ENCODE results near the gene LAPTM5.

LAPTM5 gene

GRCh38 chr1:30738715-30739559 lies 18.6 kb downstream of the LAPTM5 start:
- in situ Hi-C loops (cut with HindIII; ENCODE audit: low pct_ligation_motif_present, low pct_unique_long_range_greater_than_20kb, low sequenced_read_pairs): no loop called here
- DNase-seq: no peak

- DNase-seq: no peak
- in situ Hi-C loops (cut with HindIII; ENCODE audit: low pct_ligation_motif_present, low pct_unique_long_range_greater_than_20kb, low sequenced_read_pairs): no loop called here
These were observed 19.4 kb downstream of the LAPTM5 start for GRCh38 chr1:30738040-30738714.

- DNase-seq: no peak
- in situ Hi-C loops (cut with HindIII; ENCODE audit: low pct_ligation_motif_present, low pct_unique_long_range_greater_than_20kb, low sequenced_read_pairs): no loop called here
These were observed 20.1 kb downstream of the LAPTM5 start for GRCh38 chr1:30737357-30738039.

DNA sequence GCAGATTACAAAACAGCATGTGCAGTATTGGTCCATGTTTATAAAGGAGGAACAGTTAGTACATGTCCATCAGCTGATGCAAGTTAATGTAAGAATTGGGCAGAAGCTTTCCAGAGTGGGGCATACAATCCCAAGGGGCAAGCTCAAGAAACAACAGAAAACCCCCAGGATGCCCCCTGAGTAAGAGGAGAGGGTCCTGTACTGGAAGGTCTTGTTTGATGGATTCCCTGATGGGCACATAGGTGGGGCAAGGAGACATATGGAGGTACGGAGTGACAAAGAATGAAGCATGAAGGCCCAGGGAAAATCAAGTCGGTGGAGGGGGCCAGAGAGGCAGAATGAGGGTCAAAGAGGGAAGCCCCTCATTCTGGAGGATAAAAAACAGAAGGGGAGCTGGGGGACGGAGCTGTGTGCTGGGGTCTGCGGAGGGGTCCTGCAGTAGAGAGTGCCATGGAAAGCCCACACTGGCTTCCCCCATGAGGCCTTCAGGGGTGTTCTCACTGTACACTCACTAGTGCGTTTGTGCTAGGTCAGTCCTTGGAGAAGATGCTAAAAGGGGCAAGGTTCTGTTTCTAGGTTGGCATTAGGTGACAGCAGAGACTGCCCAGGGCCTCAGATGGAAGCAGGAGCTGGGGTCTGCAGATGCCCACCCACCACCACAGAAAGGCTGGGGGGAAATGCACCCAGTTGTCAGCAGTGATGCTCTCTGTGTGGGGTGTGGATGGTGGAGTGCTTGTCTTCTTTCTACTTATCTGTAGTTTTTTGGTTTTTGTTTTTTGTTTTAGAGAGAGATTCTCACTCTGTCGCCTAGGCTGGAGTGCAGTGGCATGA lies 21.7 kb downstream of the LAPTM5 start:
- in situ Hi-C loops (cut with HindIII; ENCODE audit: low pct_ligation_motif_present, low pct_unique_long_range_greater_than_20kb, low sequenced_read_pairs): no loop called here
- DNase-seq: no peak

DNA sequence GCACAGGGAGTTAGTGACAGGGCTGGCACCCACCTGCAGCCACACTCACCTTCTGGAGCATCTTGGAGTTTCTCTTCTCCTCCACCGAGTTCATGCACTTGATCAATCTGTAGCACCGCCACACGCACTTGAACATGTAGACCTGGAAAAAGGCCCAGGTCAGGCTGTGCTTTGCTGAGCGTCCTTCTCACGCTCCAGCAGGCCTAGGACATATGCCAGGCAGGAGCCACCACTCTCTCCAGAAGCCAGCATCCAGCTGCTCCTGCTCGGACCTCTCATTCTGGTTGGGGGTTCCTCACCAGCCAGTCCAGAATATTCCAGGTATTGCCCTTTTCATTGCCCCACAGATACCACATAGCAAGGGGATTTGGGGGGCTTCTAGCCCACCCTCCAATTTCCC lies 22.4 kb downstream of the LAPTM5 start:
- in situ Hi-C loops (cut with HindIII; ENCODE audit: low pct_ligation_motif_present, low pct_unique_long_range_greater_than_20kb, low sequenced_read_pairs): no loop called here
- no peak for DNase-seq

- in situ Hi-C loops (cut with HindIII; ENCODE audit: low pct_ligation_motif_present, low pct_unique_long_range_greater_than_20kb, low sequenced_read_pairs): no loop called here
- DNase-seq: no peak
These were observed 23.0 kb downstream of the LAPTM5 start for GRCh38 chr1:30734580-30734979.

DNA sequence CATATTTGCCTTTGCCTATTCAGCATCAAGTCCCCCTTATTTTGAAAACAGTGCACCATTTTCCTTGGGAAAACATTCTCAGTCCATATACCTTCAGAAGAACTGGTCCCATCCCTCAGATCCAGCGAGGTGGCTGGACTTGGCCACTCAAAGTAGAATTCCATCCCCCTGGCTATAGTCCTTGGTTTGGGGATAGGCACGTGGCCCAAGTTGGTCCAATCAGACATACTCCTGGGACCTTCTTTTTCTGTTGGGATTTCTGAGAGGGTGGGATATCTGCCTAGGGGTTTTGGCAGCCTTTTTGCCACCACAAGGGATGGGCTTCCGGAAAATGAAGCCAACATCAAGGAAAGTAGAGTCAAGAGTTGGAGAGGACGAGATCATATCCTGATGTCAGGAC lies 23.5 kb downstream of the LAPTM5 start:
- no peak for DNase-seq
- in situ Hi-C loops (cut with HindIII; ENCODE audit: low pct_ligation_motif_present, low pct_unique_long_range_greater_than_20kb, low sequenced_read_pairs): no loop called here

DNA sequence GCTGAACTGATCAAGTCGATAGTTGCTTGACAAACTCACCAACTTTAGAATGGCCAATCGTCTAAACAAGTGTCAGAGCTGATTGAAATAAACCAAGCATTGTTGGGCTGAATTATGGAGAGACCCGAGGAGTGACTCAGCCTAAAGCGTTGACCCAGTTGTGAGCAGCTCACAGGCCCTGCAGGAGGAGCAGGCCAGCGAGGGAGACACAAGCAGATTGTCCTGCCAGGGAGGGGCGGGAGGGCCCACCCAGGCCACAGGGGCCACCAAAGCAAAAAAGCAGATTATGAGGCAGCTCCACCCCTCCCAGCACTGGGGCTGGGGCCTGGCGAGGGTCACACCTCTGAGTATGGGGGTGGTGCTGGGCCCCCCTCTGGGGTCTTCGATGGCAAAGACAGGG lies 24.1 kb downstream of the LAPTM5 start:
- in situ Hi-C loops (cut with HindIII; ENCODE audit: low pct_ligation_motif_present, low pct_unique_long_range_greater_than_20kb, low sequenced_read_pairs): no loop called here

DNA sequence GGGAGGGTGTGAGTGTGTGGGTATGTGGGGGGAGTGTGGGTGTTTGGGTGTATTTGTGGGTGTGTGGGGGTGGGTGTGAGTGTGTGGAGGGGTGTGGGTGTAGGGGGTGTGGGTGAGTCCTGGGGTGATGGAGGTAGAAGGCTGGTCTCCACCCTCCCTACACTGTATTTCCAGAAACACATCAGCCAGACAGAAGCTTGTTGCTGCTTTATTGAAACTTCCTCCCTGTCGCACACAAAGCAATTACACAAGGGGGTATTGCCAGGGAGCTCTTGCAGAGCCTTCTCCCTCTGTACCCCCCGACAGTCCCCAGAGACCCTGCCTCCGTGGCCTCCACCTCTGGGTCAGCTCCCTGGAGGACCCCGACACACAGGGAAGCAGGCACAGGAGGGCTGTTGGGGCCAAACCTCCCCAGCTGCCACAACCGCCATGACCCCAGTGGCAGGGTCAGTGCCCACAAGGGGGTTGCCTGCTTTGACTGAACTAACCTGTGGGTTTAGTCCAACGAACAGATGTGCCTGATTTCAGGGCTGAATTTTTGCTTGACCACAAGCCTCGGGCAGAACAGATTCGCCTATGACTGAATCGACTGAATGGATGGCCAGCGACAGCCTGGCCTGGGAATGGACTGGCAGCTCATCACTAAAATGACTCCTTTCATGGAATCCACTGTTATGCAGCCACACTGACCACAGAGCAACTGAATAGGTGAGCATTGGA lies 25.1 kb downstream of the LAPTM5 start:
- DNase-seq: no peak
- in situ Hi-C loops (cut with HindIII; ENCODE audit: low pct_ligation_motif_present, low pct_unique_long_range_greater_than_20kb, low sequenced_read_pairs): no loop called here

More for the DNA sequence above, 24.1 kb downstream of the LAPTM5 start:
- DNase-seq: no peak

DNA sequence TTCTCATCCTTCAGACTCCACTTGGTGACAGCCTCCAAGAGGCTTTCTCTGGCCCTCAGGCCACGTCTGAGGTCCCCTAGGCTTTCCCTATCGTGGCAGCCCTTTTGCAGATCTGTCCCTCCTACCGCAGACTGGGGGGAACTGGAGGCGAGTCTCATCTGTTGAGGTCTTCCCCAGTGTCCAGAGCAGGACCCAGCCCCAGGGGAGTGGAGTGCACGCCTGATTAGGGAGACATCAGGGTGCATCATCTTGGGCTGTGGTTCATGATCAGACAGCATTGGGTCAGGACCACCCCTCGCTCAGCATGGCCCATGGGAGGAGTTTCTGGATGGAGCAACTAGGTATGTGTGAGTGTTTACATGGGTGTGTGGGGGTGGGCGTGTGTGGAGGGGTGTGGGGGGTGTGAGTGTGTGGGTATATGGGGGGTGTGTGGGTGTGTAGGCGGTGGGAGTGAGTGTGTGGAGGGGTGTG lies 25.7 kb downstream of the LAPTM5 start:
- in situ Hi-C loops (cut with HindIII; ENCODE audit: low pct_ligation_motif_present, low pct_unique_long_range_greater_than_20kb, low sequenced_read_pairs): no loop called here
- DNase-seq: no peak

DNA sequence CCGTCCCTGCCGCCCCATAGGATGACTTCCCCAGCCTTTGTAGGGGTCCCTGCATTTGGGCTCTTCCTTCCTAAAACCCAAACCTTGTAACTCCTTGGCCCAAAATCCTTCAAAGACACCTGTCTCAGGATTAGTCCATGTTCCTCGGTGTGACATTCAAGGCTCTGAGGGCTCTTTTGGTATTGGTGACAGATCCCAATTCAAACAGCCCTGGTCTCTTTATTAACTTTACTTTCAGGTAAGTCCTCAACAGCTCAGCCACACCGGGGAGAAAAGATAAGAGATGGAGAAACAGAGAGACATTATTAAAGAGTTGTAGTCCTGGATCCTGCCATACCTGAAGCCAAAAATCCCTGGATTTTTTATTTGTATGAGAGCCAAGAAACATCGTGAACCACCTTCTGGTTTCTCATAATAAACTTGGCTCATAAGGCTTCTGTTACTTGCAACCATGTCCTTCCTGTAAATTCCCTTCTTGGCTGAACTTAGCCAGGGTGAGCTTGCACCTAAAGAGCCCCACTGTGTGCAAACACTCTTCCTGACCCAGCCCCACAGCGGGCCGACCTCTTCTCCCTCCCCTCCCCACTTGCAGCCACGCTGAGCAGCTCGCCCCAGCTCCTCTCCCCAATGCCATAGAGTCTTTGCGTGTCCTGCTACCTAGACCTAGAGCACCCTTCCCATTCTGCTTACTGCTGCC lies 26.3 kb downstream of the LAPTM5 start:
- in situ Hi-C loops (cut with HindIII; ENCODE audit: low pct_ligation_motif_present, low pct_unique_long_range_greater_than_20kb, low sequenced_read_pairs): no loop called here
- no peak for DNase-seq

DNA sequence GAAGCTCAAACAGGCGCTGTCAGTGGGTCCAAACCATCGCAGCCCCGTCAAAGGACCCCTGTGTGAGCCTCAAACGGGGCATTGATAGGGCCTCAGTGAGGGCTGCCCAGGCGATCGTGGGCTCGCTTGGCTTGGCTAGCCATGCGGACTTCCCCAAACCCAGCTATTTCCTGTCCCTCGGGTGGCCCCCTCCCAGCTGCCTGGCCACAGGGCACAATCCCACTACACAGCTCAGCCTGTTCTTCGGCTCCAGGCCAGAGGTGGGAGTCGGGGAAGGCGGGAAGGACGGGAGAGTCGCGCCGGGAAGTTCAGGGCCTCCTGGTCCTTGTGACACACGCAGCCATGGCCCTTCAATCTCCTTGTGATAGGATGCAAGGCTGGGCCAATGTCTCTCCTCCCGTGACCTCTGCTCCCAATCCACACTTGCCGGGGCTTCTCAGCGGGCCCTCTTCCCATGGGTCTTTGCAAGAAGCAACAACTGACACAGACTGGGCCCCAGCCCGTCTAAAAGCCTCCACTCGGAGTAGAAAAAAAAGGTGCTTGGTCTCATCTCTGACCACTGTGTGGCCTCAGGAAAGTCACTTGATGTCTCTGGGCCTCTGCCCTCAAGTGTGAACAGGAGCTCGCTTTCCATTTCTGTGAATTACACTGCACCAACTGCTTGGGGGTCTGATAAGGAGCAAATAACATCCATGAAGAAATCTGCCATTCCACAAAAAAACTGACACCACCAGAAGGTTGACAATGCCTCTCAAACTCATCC lies 27.0 kb downstream of the LAPTM5 start:
- peak; percentile 36 for DNase-seq
- in situ Hi-C loops (cut with HindIII; ENCODE audit: low pct_ligation_motif_present, low pct_unique_long_range_greater_than_20kb, low sequenced_read_pairs): no loop called here

DNA sequence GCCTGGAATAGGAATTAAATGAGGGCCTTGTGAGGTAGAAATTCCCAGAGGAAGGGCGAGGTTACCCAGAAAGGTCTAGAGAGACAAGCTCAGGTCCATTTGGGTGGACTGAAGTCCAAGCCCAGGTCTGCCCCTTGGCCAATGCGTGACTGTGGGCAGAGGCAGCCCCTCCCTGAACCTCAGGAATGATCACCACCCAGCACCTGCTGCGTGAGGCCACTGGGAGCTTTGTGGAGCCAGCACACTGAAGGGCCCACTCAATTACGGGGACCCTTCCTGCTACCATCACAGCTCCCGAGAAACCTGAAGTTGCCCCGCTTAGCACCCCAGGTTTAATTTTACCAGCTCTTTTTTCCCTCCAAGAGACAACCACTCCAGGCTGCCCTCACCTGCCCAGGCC lies 27.7 kb downstream of the LAPTM5 start:
- in situ Hi-C loops (cut with HindIII; ENCODE audit: low pct_ligation_motif_present, low pct_unique_long_range_greater_than_20kb, low sequenced_read_pairs): no loop called here
- DNase-seq: no peak

GRCh38 chr1:30728832-30729638 lies 28.5 kb downstream of the LAPTM5 start:
- in situ Hi-C loops (cut with HindIII; ENCODE audit: low pct_ligation_motif_present, low pct_unique_long_range_greater_than_20kb, low sequenced_read_pairs): no loop called here
- DNase-seq: no peak

DNA sequence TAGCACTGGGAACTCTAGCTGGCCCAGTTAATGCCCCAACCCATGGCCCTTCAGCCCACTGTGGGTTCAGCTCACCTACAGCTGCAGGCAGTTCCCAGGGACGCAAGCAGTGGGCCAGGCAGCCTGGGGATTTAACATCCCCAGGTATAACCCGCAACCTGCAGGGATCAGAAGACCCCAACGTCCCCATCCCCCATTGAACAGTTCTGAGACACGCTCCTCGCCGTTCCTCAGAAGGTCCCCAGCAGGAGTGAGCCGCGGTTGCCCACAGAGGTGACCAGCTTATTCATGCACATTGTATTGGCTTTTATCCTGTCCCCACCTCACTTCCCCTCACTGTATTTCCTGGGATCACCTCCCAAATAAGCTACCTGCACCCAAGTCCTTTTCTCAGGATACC lies 29.2 kb downstream of the LAPTM5 start:
- DNase-seq: no peak
- in situ Hi-C loops (cut with HindIII; ENCODE audit: low pct_ligation_motif_present, low pct_unique_long_range_greater_than_20kb, low sequenced_read_pairs): no loop called here

- in situ Hi-C loops (cut with HindIII; ENCODE audit: low pct_ligation_motif_present, low pct_unique_long_range_greater_than_20kb, low sequenced_read_pairs): no loop called here
These were observed 29.8 kb downstream of the LAPTM5 start for GRCh38 chr1:30727824-30728223.

More at GRCh38 chr1:30727824-30728223, 29.8 kb downstream of the LAPTM5 start:
- peak; percentile 40 for DNase-seq

Measured in ACHN (cell line).